Activated CD8-positive, alpha-beta memory T cell treated with anti-CD3 and anti-CD28 coated beads, Interleukin-2, amount 10 ng/mL, durations not matched to agents 7 days and 5 days (primary cell): ENCODE data around the gene GAMT. TPM values are rescaled to one million over a fixed set of nuclear protein-coding genes. Genes with fewer than 3 reads are reported as not detected.
"Not testable (repeated sequence)": the region's sequence is repeated elsewhere in the genome, so short reads cannot be mapped to it uniquely, and the experiment has no call there.

ENCODE experiments used
- ATAC-seq: fragments of 150-1000 bp; cut with Tn5 transposase; one replicate; pipeline ENCODE4 v1.10.0; 2021; ENCODE audit warnings: moderate library complexity
- CTCF ChIA-PET: fragments of 350-600 bp; sonication (Branson Sonifier 250); formaldehyde crosslinking; loops from one replicate; lab custom pipeline; 2021; ENCODE audit warnings: antibody characterized with exemption; lab: Charles Lee
- DNase-seq: peaks from one replicate; pipeline ENCODE4 v3.0.0-alpha.2; 2020
- H3K27ac Mint-ChIP-seq: one replicate; pipeline ENCODE4 v1.8.0; 2021; ENCODE audit warnings: mild to moderate bottlenecking, mixed read lengths
- H3K27me3 Mint-ChIP-seq: one replicate; pipeline ENCODE4 v1.8.0; 2021; ENCODE audit warnings: mixed read lengths
- H3K36me3 Mint-ChIP-seq: one replicate; pipeline ENCODE4 v1.8.0; 2021; ENCODE audit warnings: mild to moderate bottlenecking, mixed read lengths
- H3K4me1 Mint-ChIP-seq: one replicate; pipeline ENCODE4 v1.8.0; 2021; ENCODE audit warnings: mixed read lengths
- H3K4me3 Mint-ChIP-seq: one replicate; pipeline ENCODE4 v1.8.0; 2021; ENCODE audit warnings: mild to moderate bottlenecking, moderate library complexity, mixed read lengths
- H3K9me3 Mint-ChIP-seq: one replicate; pipeline ENCODE4 v1.8.0; 2022; ENCODE audit warnings: low read depth, mixed read lengths
- total RNA-seq, 2 experiments: library from RNA; stranded (reverse); gene quantifications; one replicate each; pipeline ENCODE4 v1.2.3, GENCODE V29; 2021

The GAMT gene
- total RNA-seq, 2 experiments from 2014 or later, result 19.3 to 20.4 TPM

DNA sequence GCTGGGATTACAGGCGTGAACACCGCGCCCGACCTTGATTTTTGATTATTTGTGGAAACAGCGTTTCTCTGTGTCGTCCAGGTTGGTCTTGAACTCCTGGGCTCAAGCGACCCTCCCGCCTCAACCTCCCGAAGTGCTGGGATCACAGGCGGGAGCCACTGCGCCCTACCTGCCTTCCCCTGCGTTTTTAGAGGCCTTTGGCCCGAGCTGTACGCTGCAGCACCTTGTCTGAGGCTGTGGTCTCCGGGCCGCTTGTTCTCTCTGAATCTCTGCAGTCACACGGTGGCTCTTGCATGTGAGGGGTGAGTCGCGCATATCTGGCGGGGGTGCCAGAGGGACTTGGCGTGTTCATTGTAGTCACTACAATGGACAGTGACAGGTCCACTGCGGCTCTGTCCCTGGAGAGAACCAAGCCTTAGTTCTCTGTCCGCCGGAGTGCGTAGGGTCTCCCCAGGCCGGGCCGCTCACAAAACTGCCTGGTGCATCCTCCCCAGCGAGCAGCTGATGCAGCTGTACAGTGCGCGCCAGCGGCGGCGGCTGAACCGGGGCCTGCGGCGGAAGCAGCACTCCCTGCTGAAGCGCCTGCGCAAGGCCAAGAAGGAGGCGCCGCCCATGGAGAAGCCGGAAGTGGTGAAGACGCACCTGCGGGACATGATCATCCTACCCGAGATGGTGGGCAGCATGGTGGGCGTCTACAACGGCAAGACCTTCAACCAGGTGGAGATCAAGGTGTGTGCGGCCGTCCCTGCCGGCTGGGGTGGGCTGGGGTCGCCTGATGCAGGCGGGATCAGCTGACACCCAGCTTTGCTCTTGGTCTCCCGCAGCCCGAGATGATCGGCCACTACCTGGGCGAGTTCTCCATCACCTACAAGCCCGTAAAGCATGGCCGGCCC lies 38.4 kb upstream of the GAMT start:
- peak overlapping the region; percentile 95 for H3K4me3 Mint-ChIP-seq
- H3K4me1 Mint-ChIP-seq, result peaks cover 36% of the 10 kb centered on the region
- H3K9me3 Mint-ChIP-seq, H3K27me3 Mint-ChIP-seq, ATAC-seq: not testable (repeated sequence)
- peak; percentile 51 for DNase-seq
- peaks cover 45% of the 10 kb centered on the region for H3K36me3 Mint-ChIP-seq
- H3K27ac Mint-ChIP-seq, result peak overlapping the region; percentile 99
- CTCF ChIA-PET, result interaction anchor here (1.2 to 1.9 kb wide), 2 partner anchors 11 to 160 kb away, joined by 3 to 6 read pairs; partner anchors contain the start of gene APC2

DNA sequence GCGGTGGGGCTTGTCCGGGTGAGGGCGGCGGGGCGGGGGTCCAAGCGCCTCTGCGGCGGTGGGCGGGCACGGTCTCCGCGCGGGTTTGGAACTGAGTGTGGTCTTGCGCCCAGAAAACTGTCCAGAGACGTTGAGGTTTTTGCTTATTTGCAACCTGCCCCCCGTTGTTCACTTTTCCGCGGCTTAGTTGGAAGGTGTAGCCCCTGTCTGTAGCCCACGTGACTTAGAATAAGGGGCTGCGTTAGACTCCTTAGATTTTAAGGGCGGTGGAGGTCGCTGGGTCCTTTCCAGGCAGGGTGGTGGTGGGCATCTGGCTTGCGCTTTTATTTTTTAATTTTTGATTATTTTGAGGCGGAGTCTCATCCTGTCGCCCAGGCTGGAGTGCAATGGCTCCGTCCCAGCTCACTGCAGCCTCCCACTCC lies 37.6 kb upstream of the GAMT start:
- CTCF ChIA-PET, result interaction anchor here (1.2 kb wide), 1 partner anchor 11 kb away, joined by 3 read pairs; the partner anchor contains the start of gene APC2
- peaks cover 45% of the 10 kb centered on the region for H3K36me3 Mint-ChIP-seq

DNA sequence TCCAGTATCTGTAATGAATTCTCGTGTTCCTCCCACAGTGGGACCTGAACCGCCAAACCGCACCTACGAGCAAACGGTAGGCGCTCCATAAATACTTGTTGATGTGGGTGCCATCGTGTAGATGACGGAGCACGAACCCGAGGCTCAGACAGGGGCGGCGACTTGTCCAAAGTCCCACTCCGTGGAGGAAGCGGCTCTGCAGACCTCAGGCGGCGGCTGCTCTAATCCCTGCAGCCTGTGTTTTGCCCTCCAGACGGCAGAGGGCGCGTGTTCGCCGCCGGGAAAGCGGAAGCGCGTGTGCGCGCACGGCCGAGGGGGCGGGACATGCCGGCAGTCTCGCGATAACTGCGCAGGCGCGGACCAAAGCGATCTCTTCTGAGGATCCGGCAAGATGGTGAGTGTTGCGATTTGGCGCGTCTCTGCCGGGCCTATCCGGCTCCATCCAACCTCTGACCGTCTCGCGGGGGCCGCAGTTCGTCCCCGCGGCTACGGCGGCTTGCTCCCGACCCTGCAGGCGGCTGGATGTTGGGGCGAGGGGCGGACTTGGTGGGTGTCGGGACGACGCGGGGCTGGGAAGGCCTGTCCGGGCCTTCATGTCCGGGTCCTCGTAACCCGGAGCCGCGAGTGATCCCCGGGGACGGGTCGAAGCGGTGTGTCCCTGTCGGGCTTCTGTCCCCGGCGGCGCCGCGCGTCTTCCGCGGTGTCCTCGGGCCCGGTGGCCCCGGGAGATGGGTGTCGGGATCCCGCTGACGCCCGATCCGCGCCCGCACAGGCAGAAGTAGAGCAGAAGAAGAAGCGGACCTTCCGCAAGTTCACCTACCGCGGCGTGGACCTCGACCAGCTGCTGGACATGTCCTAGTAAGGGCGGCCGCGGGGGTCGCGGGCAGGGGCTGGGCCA lies 36.9 kb upstream of the GAMT start, which contains the start of gene RPS15:
Gene RPS15 (plus strand): TSS at position 362 of the 898 bp plus-strand sequence. CDS start 30 bp downstream, at position 392.
- Mint-ChIP-seq H3K27me3 (no peaks in the 10 kb centered on the region), H3K9me3 (no peaks in the 10 kb centered on the region), H3K4me3 (peak within 1 kb of the TSS; percentile 95), H3K36me3 (peaks cover 45% of the 10 kb centered on the region), H3K4me1 (peaks cover 29% of the 10 kb centered on the region), H3K27ac (peak within 1 kb of the TSS; percentile 99)
- ATAC-seq, result peak; percentile 85
- DNase-seq, result peak; percentile 96
- CTCF ChIA-PET, result interaction anchor here (0.8 to 1.2 kb wide), 4 partner anchors 12 to 161 kb away, joined by 3 to 4 read pairs (median 3); partner anchors contain the start of gene APC2

More for the DNA sequence above, 37.6 kb upstream of the GAMT start:
- DNase-seq, result no peak
- peak; percentile 10 for ATAC-seq
- H3K4me1 Mint-ChIP-seq, result peaks cover 30% of the 10 kb centered on the region
- no peaks in the 10 kb centered on the region for H3K9me3 Mint-ChIP-seq
- H3K4me3 Mint-ChIP-seq, result peak overlapping the region; percentile 95
- no peaks in the 10 kb centered on the region for H3K27me3 Mint-ChIP-seq
- peak overlapping the region; percentile 99 for H3K27ac Mint-ChIP-seq

DNA sequence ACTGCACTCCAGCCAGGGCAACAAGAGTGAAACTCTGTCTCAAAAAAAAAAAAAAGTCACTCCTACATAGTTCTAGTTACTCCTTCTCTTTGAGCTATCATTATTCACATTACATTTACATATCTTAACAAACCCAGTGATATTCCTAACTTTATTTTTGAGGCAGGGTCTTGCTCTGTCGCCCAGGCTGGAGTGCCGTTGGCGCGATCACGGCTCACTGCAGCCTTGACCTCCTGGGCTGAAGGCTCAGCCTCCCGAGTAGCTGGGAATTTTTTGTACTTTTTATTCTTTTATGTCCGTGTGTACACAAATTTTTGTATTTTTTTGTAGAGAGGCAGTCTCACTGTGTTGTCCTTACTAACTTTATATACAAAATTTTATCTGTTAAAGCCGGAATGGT lies 36.3 kb upstream of the GAMT start:
- Mint-ChIP-seq H3K9me3 (no peaks in the 10 kb centered on the region), H3K27ac (peak overlapping the region; percentile 99), H3K36me3 (peaks cover 44% of the 10 kb centered on the region), H3K4me1 (peaks cover 27% of the 10 kb centered on the region), H3K27me3 (no peaks in the 10 kb centered on the region), H3K4me3 (no peak overlapping the region)
- CTCF ChIA-PET, result interaction anchor here (0.8 to 1.2 kb wide), 4 partner anchors 25 to 160 kb away, joined by 3 to 4 read pairs (median 3); partner anchors contain the start of gene NDUFS7
- ATAC-seq (no peak), DNase-seq (no peak)

DNA sequence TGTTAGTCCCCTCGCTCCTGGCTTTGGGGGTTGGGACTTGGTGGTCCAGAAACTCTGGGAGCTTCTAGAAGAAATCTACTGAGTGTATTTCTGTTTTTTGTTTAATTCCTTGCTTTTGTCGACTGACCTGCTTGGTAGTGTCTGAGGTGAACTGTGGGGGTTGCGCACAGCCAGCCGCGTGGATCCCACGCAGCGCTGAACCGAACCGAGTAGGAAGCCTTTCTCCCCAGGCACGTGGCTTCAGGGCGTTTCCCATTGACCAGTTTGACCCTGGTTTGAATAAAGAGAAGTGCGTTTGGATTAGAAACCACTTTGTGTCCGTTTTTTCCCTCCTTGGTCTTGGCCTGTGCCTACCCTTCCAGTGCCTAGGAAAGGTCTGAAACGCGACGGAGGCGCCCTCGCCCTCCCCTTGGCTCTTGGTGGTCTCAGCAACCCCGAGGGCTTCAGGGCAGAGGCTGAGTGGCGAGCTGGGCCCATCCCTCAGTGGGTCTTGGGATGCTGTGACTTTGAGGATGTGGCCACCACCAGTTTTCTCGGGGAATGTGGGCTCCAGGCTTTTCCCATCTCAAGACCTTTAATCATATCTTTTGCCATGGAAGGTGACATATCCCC lies 34.1 kb upstream of the GAMT start:
- no peak for DNase-seq
- peaks cover 17% of the 10 kb centered on the region for H3K4me1 Mint-ChIP-seq
- ATAC-seq, result no peak
- no peak overlapping the region for H3K27ac Mint-ChIP-seq
- H3K27me3 Mint-ChIP-seq, result no peaks in the 10 kb centered on the region
- no peaks in the 10 kb centered on the region for H3K9me3 Mint-ChIP-seq
- no peak overlapping the region for H3K4me3 Mint-ChIP-seq
- peaks cover 26% of the 10 kb centered on the region for H3K36me3 Mint-ChIP-seq
- CTCF ChIA-PET, result interaction anchor here (1.4 kb wide), 1 partner anchor 10 kb away, joined by 6 read pairs; no protein-coding TSS in a partner anchor

DNA sequence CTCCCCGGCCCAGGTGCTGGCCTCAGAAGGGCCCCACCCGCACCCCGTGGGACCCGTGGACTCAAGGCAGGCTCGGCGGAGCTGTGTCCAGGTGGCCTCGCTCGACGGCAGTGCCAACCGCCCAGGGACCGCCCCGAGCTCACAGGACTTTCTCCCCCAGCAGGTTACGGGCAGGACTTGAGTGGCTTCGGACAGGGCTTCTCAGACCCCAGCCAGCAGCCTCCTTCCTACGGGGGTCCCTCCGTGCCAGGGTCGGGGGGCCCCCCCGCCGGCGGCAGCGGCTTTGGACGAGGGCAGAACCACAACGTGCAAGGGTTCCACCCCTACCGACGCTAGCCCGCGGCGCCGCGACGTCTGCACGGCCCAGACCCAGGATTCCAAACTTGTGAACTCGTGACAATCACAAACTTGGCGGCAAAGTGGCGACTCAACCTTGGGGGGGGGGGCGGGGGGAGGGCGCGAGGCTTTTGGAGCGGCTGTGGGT lies 33.3 kb upstream of the GAMT start:
- CTCF ChIA-PET, result interaction anchor here (0.6 kb wide), 1 partner anchor 246 kb away, joined by 3 read pairs; no protein-coding TSS in a partner anchor
- H3K27me3 Mint-ChIP-seq, result no peaks in the 10 kb centered on the region
- DNase-seq, result no peak
- H3K27ac Mint-ChIP-seq, result no peak overlapping the region
- no peak overlapping the region for H3K4me3 Mint-ChIP-seq
- ATAC-seq, result no peak
- peaks cover 18% of the 10 kb centered on the region for H3K36me3 Mint-ChIP-seq
- H3K4me1 Mint-ChIP-seq, result peaks cover 8% of the 10 kb centered on the region
- no peaks in the 10 kb centered on the region for H3K9me3 Mint-ChIP-seq

DNA sequence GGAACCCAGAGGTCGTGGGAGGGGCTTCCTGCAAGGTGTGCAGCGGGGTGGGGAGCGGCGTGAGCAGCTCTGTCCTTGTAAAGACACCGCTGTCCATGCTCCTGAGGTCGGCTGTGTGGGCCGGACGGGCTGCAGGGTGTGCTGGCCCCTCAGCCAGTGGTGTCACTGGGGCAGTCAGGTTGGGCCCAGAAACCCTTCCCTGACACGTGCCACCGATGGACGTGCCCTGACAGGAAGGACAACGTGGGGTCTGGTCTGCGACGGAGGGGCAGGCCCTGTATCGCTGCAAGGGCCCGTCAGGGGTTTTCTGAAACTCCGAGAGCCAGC lies 32.7 kb upstream of the GAMT start:
- DNase-seq, result no peak
- H3K9me3 Mint-ChIP-seq, result no peaks in the 10 kb centered on the region
- H3K4me3 Mint-ChIP-seq, result no peak overlapping the region
- ATAC-seq, result no peak
- no peak overlapping the region for H3K27ac Mint-ChIP-seq
- CTCF ChIA-PET, result no interaction called here
- no peaks in the 10 kb centered on the region for H3K27me3 Mint-ChIP-seq
- peaks cover 5% of the 10 kb centered on the region for H3K4me1 Mint-ChIP-seq
- peaks cover 14% of the 10 kb centered on the region for H3K36me3 Mint-ChIP-seq

DNA sequence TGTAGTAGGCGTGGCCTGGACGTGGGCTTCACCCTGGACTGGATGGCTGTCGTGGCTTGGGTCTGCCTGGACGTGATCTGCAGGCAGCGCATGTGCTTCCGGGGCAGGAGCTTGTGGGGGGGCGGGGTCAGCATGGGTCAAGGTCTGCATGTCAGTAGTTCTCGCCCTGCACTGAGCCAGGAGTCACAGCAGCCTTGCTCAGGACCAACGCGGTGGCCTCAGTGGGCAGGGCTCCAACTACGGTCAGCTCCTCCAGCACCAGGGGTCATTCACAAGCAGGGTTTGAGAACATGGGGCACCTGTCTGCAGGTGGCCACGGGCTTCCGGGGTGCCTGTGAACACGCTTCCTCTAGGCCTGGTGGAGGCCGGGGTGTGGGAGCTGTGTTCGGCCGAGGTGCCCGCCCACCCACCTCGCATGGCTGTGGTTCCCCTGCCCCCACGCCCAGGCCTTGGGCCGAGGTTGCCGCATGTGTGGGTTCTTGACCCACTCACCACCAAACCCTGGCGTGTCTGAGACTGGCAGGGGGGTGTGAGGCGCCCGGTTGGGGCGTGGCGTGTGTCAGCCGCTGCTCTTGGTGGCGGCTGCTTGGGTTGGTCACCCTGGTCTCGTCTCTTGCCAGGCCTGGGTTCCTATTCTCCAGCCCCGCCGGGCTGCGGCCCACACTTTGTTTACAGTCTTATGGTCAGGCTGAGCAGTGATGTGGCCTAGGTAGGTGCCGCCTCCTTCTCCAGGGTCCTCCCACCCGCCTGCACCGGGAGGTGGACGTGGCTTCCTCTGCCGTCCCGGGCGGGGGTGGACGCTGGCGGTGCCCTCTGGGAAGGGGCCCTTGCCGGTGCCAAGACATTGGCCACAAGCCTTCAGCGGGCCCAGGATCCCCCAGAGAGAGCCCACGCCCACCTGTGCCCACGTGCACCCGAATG lies 32.0 kb upstream of the GAMT start:
- peaks cover 12% of the 10 kb centered on the region for H3K36me3 Mint-ChIP-seq
- H3K4me1 Mint-ChIP-seq, result peaks cover 5% of the 10 kb centered on the region
- no peak for ATAC-seq
- no peak for DNase-seq
- CTCF ChIA-PET, result no interaction called here
- no peaks in the 10 kb centered on the region for H3K27me3 Mint-ChIP-seq
- no peak overlapping the region for H3K27ac Mint-ChIP-seq
- H3K9me3 Mint-ChIP-seq, result no peaks in the 10 kb centered on the region
- H3K4me3 Mint-ChIP-seq, result no peak overlapping the region

DNA sequence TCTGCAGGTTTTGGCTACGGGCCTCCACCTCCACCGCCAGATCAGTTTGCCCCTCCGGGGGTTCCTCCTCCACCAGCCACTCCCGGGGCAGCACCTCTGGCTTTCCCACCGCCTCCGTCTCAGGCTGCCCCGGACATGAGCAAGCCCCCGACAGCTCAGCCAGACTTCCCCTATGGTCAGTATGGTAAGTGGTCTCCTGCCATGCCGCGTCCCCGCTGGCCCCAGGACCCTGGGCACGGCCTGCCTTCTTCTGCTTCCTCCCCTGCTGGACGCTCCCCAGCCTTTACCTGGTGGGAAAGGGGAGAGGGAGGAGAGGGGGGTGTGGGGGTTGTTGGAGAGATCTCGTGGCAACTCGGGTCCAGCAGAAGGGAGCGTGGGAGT lies 31.2 kb upstream of the GAMT start:
- H3K27me3 Mint-ChIP-seq, result no peaks in the 10 kb centered on the region
- DNase-seq, result no peak
- H3K4me1 Mint-ChIP-seq, result peaks cover under 1% of the 10 kb centered on the region
- H3K36me3 Mint-ChIP-seq, result peaks cover 9% of the 10 kb centered on the region
- no peaks in the 10 kb centered on the region for H3K9me3 Mint-ChIP-seq
- CTCF ChIA-PET, result no interaction called here
- H3K27ac Mint-ChIP-seq, result no peak overlapping the region
- no peak overlapping the region for H3K4me3 Mint-ChIP-seq
- ATAC-seq, result no peak

DNA sequence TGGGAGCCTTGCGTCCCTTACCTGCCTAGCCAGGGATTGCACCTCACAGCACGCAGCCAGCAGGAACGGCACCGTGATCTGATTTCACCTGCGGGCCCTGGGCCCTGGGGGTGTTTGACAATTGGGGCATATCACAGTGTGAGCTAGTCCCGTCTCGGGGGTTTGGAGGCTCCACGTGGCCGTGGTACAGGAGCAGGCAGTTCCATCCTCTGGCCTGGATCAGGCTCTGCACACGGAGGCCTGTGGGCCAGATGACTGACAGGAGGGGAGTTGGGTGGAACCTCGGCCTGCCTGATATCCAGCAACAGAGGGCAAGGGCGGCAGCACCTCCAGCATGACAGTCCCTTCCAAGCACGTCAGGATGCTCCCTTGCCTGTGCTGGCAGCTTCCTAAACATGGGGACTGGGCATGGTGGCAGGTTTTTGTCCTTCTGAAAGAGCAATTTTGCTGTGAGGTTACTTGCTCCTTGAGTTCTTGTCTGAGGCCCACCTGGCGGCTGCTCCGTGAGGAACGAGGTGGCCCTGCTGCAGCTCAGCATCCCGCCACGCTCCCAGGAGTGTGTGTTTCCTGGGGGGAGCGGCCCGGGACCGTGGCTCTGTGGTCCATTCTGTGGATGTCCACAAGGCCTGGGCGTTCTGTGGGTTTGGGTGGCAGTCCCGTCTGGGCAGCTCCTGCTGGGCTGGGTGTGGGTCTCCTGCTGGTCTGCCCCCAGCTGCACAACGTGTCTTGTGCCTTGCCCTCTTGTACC lies 30.6 kb upstream of the GAMT start:
- H3K9me3 Mint-ChIP-seq, result no peaks in the 10 kb centered on the region
- CTCF ChIA-PET, result no interaction called here
- H3K4me1 Mint-ChIP-seq, result no peaks in the 10 kb centered on the region
- H3K4me3 Mint-ChIP-seq, result no peak overlapping the region
- H3K27me3 Mint-ChIP-seq, result no peaks in the 10 kb centered on the region
- no peak overlapping the region for H3K27ac Mint-ChIP-seq
- peaks cover 9% of the 10 kb centered on the region for H3K36me3 Mint-ChIP-seq
- ATAC-seq (no peak), DNase-seq (no peak)

DNA sequence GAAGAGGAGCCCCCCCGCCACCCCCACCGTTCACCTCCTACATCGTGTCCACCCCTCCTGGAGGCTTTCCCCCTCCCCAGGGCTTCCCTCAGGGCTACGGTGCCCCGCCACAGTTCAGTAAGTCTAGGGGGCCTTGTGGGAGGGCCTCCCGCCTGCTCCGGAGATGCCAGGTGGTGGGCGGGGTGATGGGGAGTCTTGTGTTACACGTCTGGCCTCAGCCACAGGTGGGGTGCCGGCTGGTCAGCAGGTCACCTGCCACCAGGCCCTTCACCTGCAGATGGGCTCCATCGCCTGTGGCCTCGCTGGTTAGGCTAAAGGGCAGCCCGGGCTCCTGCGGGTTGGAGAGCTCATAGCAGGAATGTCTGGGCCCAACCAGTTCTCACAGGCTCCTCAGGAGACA lies 28.9 kb upstream of the GAMT start:
- CTCF ChIA-PET, result no interaction called here
- Mint-ChIP-seq H3K36me3 (peaks cover 10% of the 10 kb centered on the region), H3K27ac (no peak overlapping the region)

More for the DNA sequence above, 28.9 kb upstream of the GAMT start:
- Mint-ChIP-seq H3K27me3 (no peaks in the 10 kb centered on the region), H3K9me3 (no peaks in the 10 kb centered on the region), H3K4me3 (no peak overlapping the region), H3K4me1 (no peaks in the 10 kb centered on the region)
- ATAC-seq (no peak), DNase-seq (no peak)
